Cardiac fibroblast (primary cell): Measurements from ENCODE around the gene COG5.

Experiments used
- DNase-seq, 2 donors: peaks; one replicate each; pipeline versions ENCODE4 v3.0.0 to v3.0.0-alpha.2; 2010; ENCODE audit warnings: low read depth in 2 of 2
- H3K4me3 ChIP-seq, 2 donors: replicated peaks in 1 of 2; 1 replicate in 1 of 2; 2 replicates in 1 of 2; pipeline ENCODE4 v1.5.1; 2011; ENCODE audit warnings: low read depth in 2 of 2, low read length in 2 of 2, mild to moderate bottlenecking in 2 of 2, moderate library complexity in 1 of 2
- CTCF ChIP-seq: IDR thresholded peaks from one replicate; pipeline ENCODE4 v1.5.1; 2011; ENCODE audit warnings: low read depth, mild to moderate bottlenecking, low read length, inconsistent platforms

Gene COG5

GRCh38 chr7:107190090-107190489 is 373.6 kb downstream of the COG5 start:
- H3K4me3 ChIP-seq, result no peak overlapping the region
- TF ChIP-seq CTCF, result no peak
- no peak for DNase-seq

GRCh38 chr7:107187774-107188173 is 375.9 kb downstream of the COG5 start:
- no peak for DNase-seq
- no peak overlapping the region for H3K4me3 ChIP-seq
- TF ChIP-seq CTCF, result no peak

GRCh38 chr7:107186240-107186639 is 377.5 kb downstream of the COG5 start:
- no peak overlapping the region for H3K4me3 ChIP-seq
- DNase-seq, result peak in 1 of 2 donors; percentile 46
- no peak for TF ChIP-seq CTCF

- TF ChIP-seq CTCF, result no peak
- no peak overlapping the region for H3K4me3 ChIP-seq
- DNase-seq, result no peak
Measured at GRCh38 chr7:107185716-107186115, 378.0 kb downstream of the COG5 start.

- no peak overlapping the region for H3K4me3 ChIP-seq
- no peak for DNase-seq
- TF ChIP-seq CTCF, result no peak
Measured at GRCh38 chr7:107181172-107181571, 382.5 kb downstream of the COG5 start.

GRCh38 chr7:107180378-107180777 is 383.3 kb downstream of the COG5 start:
- peak; percentile 91 to 93 for DNase-seq
- no peak for TF ChIP-seq CTCF

More at GRCh38 chr7:107180378-107180777, 383.3 kb downstream of the COG5 start:
- H3K4me3 ChIP-seq, result no peak overlapping the region
